ENCODE data around the gene BRD3.

BRD3 gene

DNA sequence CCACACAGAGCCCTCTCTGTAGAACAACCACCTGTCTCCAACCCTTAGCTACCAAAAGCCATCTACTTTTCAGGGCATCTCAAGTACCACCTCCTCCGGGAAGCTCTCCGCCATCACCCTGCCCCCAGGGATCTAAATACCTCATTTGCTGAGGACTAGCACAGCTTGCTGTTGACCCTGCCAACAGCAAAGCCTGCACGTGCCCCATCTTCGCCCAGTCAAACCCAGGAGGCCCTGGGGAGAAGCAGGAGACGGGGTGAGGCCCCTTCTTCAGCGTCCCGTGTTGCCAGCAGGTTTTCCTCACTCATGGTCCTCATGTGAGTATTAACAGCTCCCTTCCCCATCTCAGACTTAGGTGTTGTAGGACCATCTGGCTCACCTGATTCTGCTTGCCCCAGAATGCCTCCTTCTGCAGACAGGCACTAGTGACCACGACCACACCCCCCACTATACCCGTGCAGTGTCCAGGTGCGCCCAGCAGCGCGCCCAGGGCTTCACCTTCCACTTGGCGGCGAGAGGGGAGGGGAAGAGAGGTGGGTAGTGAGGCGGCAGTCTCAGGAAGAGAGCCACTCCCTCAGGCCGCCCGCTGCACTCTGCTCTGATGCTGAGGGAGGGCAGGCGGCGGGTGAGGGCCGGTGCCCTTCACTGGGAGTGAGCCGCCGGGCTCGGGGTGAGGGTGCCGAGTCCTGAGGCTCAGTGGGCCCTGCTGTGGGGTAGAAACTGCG, 86.8 kb downstream of the BRD3 start:
- H3K27ac Mint-ChIP-seq = no peak overlapping the region

More for the DNA sequence above, 86.8 kb downstream of the BRD3 start:
- DNase-seq (no peak), ATAC-seq (replicated peaks) (no peak)
- Mint-ChIP-seq H3K4me3 (no peak overlapping the region), H3K27me3 (no peaks in the 10 kb centered on the region), H3K36me3 (ENCODE audit: insufficient read depth) (peaks cover 9% of the 10 kb centered on the region), H3K9me3 (no peaks in the 10 kb centered on the region), H3K4me1 (ENCODE audit: low read depth in 2 of 2) (no peaks in the 10 kb centered on the region)
